Mammary epithelial cell (primary cell): ENCODE measurements around the gene SHISA9.

Experiments used
- CTCF ChIP-seq, 2 donors: IDR thresholded peaks in 1 of 2; conservative IDR thresholded peaks in 1 of 2; 2 replicates each; pipeline ENCODE4 v1.5.1; 2011 to 2012; ENCODE audit warnings: inconsistent platforms in 2 of 2, low read length in 2 of 2, mild to moderate bottlenecking in 2 of 2, control low read depth in 1 of 2, low read depth in 1 of 2; ENCODE audit not compliant: insufficient read depth in 1 of 2; ENCODE audit errors: extremely low read depth in 1 of 2
- EZH2 ChIP-seq: IDR thresholded peaks from 2 replicates; pipeline ENCODE4 v1.6.1; 2012; ENCODE audit warnings: low read length, inconsistent platforms, borderline replicate concordance

DNA sequence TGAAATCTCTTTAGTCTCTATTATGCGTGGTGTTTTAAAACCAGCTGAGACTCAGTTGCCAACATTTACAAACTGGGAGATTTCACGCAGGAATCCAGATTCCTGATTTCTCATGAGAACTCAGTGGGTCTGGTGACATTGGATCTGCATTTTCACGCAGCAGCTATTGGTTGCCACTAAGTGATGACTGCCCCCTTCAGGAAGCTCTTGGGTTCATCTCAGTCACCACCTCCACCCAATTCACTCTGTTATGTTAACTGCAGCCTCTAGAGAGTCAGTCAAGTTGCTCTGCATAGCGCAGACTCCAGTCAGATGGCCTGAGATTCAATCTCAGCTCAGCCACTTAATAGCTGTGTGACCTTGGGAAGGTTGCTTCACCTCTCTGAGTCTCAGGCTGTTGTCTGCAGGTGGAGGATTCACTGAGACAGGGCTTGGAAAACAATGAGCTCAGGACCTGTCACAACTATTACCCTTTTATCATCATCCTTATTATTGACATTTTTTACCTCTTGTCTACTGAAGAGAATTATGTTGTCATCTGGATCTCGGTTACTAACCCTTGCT, 6.4 kb downstream of the SHISA9 start:
- TF ChIP-seq CTCF (conservative IDR thresholded peaks at IDR 0.05 in 1 of 2, IDR thresholded peaks at IDR 0.05 in 1 of 2; ENCODE audit: extremely low read depth in 1 of 2, insufficient read depth in 1 of 2, low read depth in 1 of 2, low read length in 2 of 2), result peak in 1 of 2 donors; percentile 7
- TF ChIP-seq EZH2, result no peak
